ENCODE data around the gene DNAL4.
A peak's percentile ranks its signal among the peaks of the same experiment; 100 is the strongest.

The DNAL4 gene

GRCh38 chr22:38793317-38793716, 626 bp downstream of the DNAL4 start:
- in situ Hi-C loops (cut with HindIII; ENCODE audit: low sequenced_read_pairs) = no loop called here
- no peak for DNase-seq (ENCODE audit: low read depth)
- no peak for TF ChIP-seq CTCF (IDR thresholded peaks at IDR 0.05; ENCODE audit: low read depth, low read length, missing control alignments)

GRCh38 chr22:38792833-38793232, 1.1 kb downstream of the DNAL4 start:
- TF ChIP-seq CTCF (IDR thresholded peaks at IDR 0.05; ENCODE audit: low read depth, low read length, missing control alignments) = no peak
- in situ Hi-C loops (cut with HindIII; ENCODE audit: low sequenced_read_pairs) = no loop called here
- no peak for DNase-seq (ENCODE audit: low read depth)
- peak overlapping the region; percentile 55 for H3K4me3 ChIP-seq (ENCODE audit: low read depth, low read length)

More at GRCh38 chr22:38793317-38793716, 626 bp downstream of the DNAL4 start:
- H3K4me3 ChIP-seq (ENCODE audit: low read depth, low read length) = peak overlapping the region; percentile 55

GRCh38 chr22:38789606-38790005, 4.3 kb downstream of the DNAL4 start:
- in situ Hi-C loops (cut with HindIII; ENCODE audit: low sequenced_read_pairs) = no loop called here
- TF ChIP-seq CTCF (IDR thresholded peaks at IDR 0.05; ENCODE audit: low read depth, low read length, missing control alignments) = no peak
- DNase-seq (ENCODE audit: low read depth) = no peak
- no peak overlapping the region for H3K4me3 ChIP-seq (ENCODE audit: low read depth, low read length)

GRCh38 chr22:38788846-38789245, 5.1 kb downstream of the DNAL4 start:
- no peak for DNase-seq (ENCODE audit: low read depth)
- TF ChIP-seq CTCF (IDR thresholded peaks at IDR 0.05; ENCODE audit: low read depth, low read length, missing control alignments) = no peak
- H3K4me3 ChIP-seq (ENCODE audit: low read depth, low read length) = no peak overlapping the region
- in situ Hi-C loops (cut with HindIII; ENCODE audit: low sequenced_read_pairs) = no loop called here

GRCh38 chr22:38788021-38788816, 5.7 kb downstream of the DNAL4 start:
- peak; percentile 76 for DNase-seq (ENCODE audit: low read depth)
- no peak overlapping the region for H3K4me3 ChIP-seq (ENCODE audit: low read depth, low read length)
- in situ Hi-C loops (cut with HindIII; ENCODE audit: low sequenced_read_pairs) = no loop called here
- no peak for TF ChIP-seq CTCF (IDR thresholded peaks at IDR 0.05; ENCODE audit: low read depth, low read length, missing control alignments)

- in situ Hi-C loops (cut with HindIII; ENCODE audit: low sequenced_read_pairs) = no loop called here
- TF ChIP-seq CTCF (IDR thresholded peaks at IDR 0.05; ENCODE audit: low read depth, low read length, missing control alignments) = no peak
- H3K4me3 ChIP-seq (ENCODE audit: low read depth, low read length) = no peak overlapping the region
- DNase-seq (ENCODE audit: low read depth) = no peak
These were observed 7.3 kb downstream of the DNAL4 start for GRCh38 chr22:38786631-38787030.
